ENCODE results near the gene LAMA3.

The LAMA3 gene

GRCh38 chr18:23646282-23646681 is 43.0 kb upstream of the LAMA3 start:
- TF ChIP-seq CTCF (IDR thresholded peaks at IDR 0.05; ENCODE audit: insufficient read depth, low read depth, low read length, missing control alignments): no peak
- no peak overlapping the region for H3K4me3 ChIP-seq (ENCODE audit: low read depth, low read length)
- no peak for DNase-seq (ENCODE audit: low read depth)

- no peak overlapping the region for H3K4me3 ChIP-seq (ENCODE audit: low read depth, low read length)
- TF ChIP-seq CTCF (IDR thresholded peaks at IDR 0.05; ENCODE audit: insufficient read depth, low read depth, low read length, missing control alignments): no peak
- no peak for DNase-seq (ENCODE audit: low read depth)
Observed at GRCh38 chr18:23648456-23648855, 40.8 kb upstream of the LAMA3 start.

GRCh38 chr18:23648940-23649607 is 40.2 kb upstream of the LAMA3 start:
- no peak for TF ChIP-seq CTCF (IDR thresholded peaks at IDR 0.05; ENCODE audit: insufficient read depth, low read depth, low read length, missing control alignments)
- H3K4me3 ChIP-seq (ENCODE audit: low read depth, low read length): no peak overlapping the region
- DNase-seq (ENCODE audit: low read depth): no peak

- DNase-seq (ENCODE audit: low read depth): no peak
- TF ChIP-seq CTCF (IDR thresholded peaks at IDR 0.05; ENCODE audit: insufficient read depth, low read depth, low read length, missing control alignments): no peak
- H3K4me3 ChIP-seq (ENCODE audit: low read depth, low read length): no peak overlapping the region
Observed at GRCh38 chr18:23650968-23651927, 38.0 kb upstream of the LAMA3 start.

GRCh38 chr18:23652232-23652631 is 37.0 kb upstream of the LAMA3 start:
- no peak overlapping the region for H3K4me3 ChIP-seq (ENCODE audit: low read depth, low read length)
- DNase-seq (ENCODE audit: low read depth): no peak
- no peak for TF ChIP-seq CTCF (IDR thresholded peaks at IDR 0.05; ENCODE audit: insufficient read depth, low read depth, low read length, missing control alignments)

- no peak overlapping the region for H3K4me3 ChIP-seq (ENCODE audit: low read depth, low read length)
- no peak for TF ChIP-seq CTCF (IDR thresholded peaks at IDR 0.05; ENCODE audit: insufficient read depth, low read depth, low read length, missing control alignments)
- DNase-seq (ENCODE audit: low read depth): no peak
Observed at GRCh38 chr18:23658285-23658684, 31.0 kb upstream of the LAMA3 start.

Measured in GM12865 (cell line).